Endothelial cell (in vitro differentiated cells): ENCODE data around the gene FICD. TPM values are rescaled to one million over a fixed set of nuclear protein-coding genes. Genes with fewer than 3 reads are reported as not detected.
"Not testable (repeated sequence)": the region's sequence is repeated elsewhere in the genome, so short reads cannot be mapped to it uniquely, and the experiment has no call there.

Experiments
- DNase-seq: peaks from one replicate; pipeline ENCODE4 v3.0.0; 2021; ENCODE audit warnings: low spot score
- H3K27ac Mint-ChIP-seq: one replicate; pipeline ENCODE4 v1.8.0; 2021; ENCODE audit warnings: mixed read lengths, inconsistent platforms; ENCODE audit not compliant: unreplicated experiment
- H3K27me3 Mint-ChIP-seq: one replicate; pipeline ENCODE4 v1.8.0; 2021; ENCODE audit warnings: mild to moderate bottlenecking, moderate library complexity, mixed read lengths, inconsistent platforms; ENCODE audit not compliant: unreplicated experiment
- H3K36me3 Mint-ChIP-seq: one replicate; pipeline ENCODE4 v1.8.0; 2021; ENCODE audit warnings: mild to moderate bottlenecking, low read depth, mixed read lengths, inconsistent platforms; ENCODE audit not compliant: unreplicated experiment
- H3K4me1 Mint-ChIP-seq: one replicate; pipeline ENCODE4 v1.8.0; 2021; ENCODE audit warnings: mild to moderate bottlenecking, mixed read lengths, inconsistent platforms; ENCODE audit not compliant: unreplicated experiment
- H3K4me3 Mint-ChIP-seq: one replicate; pipeline ENCODE4 v1.8.0; 2021; ENCODE audit warnings: mild to moderate bottlenecking, mixed read lengths, inconsistent platforms; ENCODE audit not compliant: unreplicated experiment
- H3K9me3 Mint-ChIP-seq: one replicate; pipeline ENCODE4 v1.8.0; 2021; ENCODE audit warnings: mixed read lengths, inconsistent platforms; ENCODE audit not compliant: unreplicated experiment
- CTCF ChIP-seq: fragments of 200-600 bp; sonication (generic); IDR thresholded peaks from one replicate; pipeline ENCODE4 v1.5.0; 2021; ENCODE audit warnings: antibody characterized with exemption; ENCODE audit not compliant: unreplicated experiment
- total RNA-seq: library from RNA; stranded (reverse); fragmentation: NEBNext Ultra II Directional; extraction: Animal tissue kit (Norgen Biotek cat#: 25700); gene quantifications from one replicate; pipeline ENCODE4 v1.2.1, GENCODE V29; 2021; ENCODE audit not compliant: unreplicated experiment

Gene FICD
- total RNA-seq, 1 donor from 2014 or later = 5.5 TPM

DNA sequence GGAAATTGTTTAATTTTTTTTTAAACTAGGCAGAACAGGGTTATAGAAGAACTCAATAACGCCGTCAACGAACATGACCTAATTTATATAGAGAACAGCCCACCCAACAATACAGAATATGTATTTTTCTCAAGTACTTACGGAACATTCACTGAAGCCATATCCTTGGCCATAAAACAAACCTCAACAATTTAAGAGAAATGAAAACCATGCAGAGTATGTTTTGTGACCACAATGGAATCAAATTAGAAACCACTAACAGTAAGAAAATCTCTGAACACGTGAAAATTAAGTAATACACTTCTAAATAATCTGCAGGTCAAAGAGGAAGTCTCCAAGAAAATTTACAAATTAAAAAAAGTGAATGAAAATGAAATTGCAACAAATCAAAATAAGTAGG lies 36.5 kb downstream of the FICD start:
- H3K4me1 Mint-ChIP-seq = peaks cover 16% of the 10 kb centered on the region
- no peaks in the 10 kb centered on the region for H3K9me3 Mint-ChIP-seq
- H3K36me3 Mint-ChIP-seq = peaks cover 8% of the 10 kb centered on the region
- no peak overlapping the region for H3K27ac Mint-ChIP-seq
- no peak for TF ChIP-seq CTCF
- DNase-seq = no peak
- no peak overlapping the region for H3K4me3 Mint-ChIP-seq
- H3K27me3 Mint-ChIP-seq = no peaks in the 10 kb centered on the region

DNA sequence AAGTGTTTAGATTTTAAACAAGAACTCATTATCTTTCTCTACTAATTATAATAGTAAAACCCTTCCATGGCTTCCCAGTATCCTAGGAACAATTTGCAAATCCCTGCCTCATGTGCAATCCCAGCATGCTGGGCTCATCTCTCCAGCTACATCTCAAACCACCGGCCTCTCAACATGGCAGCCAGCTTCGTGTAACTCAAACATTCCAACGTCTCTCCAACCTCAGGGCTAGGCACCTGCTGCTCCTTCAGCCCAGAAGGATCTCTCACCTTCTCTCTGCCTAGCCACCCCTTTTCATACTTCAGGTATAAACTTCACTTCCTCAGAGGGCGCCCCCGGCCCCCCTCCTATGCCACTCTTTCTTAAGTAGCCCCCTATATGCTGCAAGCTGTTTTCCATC lies 38.7 kb downstream of the FICD start:
- no peak overlapping the region for H3K4me3 Mint-ChIP-seq
- peaks cover 1% of the 10 kb centered on the region for H3K27me3 Mint-ChIP-seq
- H3K4me1 Mint-ChIP-seq = peaks cover 28% of the 10 kb centered on the region
- DNase-seq = no peak
- H3K36me3 Mint-ChIP-seq = no peaks in the 10 kb centered on the region
- H3K27ac Mint-ChIP-seq = no peak overlapping the region
- H3K9me3 Mint-ChIP-seq = no peaks in the 10 kb centered on the region
- no peak for TF ChIP-seq CTCF

DNA sequence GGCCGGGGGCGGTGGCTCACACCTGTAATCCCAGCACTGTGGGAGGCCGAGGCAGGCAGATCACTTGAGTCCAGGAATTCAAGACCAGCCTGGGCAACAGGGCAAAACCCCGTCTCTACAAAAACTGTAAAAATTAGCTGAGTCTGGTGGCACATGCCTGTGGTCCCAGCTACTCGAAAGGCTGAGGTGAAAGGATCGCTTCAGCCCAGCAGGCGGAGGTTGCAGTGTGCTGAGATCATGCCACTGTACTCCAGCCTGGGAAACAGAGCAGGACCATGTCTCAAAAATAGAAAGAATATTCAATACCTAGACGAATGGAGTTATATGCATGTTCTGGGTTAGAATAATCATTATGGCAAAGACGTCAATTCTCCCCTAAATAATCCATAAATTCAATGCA lies 40.3 kb downstream of the FICD start:
- peaks cover 31% of the 10 kb centered on the region for H3K4me1 Mint-ChIP-seq
- not testable (repeated sequence) for DNase-seq, H3K36me3 Mint-ChIP-seq, H3K9me3 Mint-ChIP-seq, H3K27me3 Mint-ChIP-seq, H3K4me3 Mint-ChIP-seq, H3K27ac Mint-ChIP-seq

- no peak for DNase-seq
- Mint-ChIP-seq H3K27me3 (peaks cover 19% of the 10 kb centered on the region), H3K9me3 (no peaks in the 10 kb centered on the region), H3K36me3 (peaks cover 5% of the 10 kb centered on the region), H3K4me3 (peak overlapping the region; percentile 31), H3K4me1 (peaks cover 38% of the 10 kb centered on the region), H3K27ac (peak overlapping the region; percentile 75)
- TF ChIP-seq CTCF = no peak
Observed at GRCh38 chr12:108559007-108559655, 44.1 kb downstream of the FICD start.

DNA sequence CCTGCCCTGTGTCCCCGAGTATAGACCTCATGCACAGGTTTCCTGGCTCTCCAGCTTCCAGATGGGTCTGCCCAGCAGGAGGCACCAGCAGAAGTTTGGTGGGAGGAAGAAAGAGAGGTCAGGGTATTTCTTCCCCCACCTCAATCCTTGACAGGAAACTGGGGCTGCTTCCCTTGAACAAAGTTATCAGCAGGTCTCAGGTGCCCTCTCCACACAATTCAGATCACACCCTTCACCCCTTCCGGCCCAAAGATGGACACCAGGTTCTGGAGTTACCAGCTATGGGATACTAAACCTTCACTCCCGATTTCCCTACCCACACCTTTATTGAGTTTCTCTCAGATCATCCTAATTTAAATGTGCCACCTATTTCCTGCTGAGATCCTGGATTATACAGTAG lies 44.7 kb downstream of the FICD start:
- Mint-ChIP-seq H3K4me1 (peaks cover 37% of the 10 kb centered on the region), H3K27ac (peak overlapping the region; percentile 100), H3K9me3 (no peaks in the 10 kb centered on the region), H3K27me3 (peaks cover 19% of the 10 kb centered on the region), H3K4me3 (peak overlapping the region; percentile 100), H3K36me3 (peaks cover 5% of the 10 kb centered on the region)
- DNase-seq = peak; percentile 23
- no peak for TF ChIP-seq CTCF
